ENCODE measurements around the gene CTNNA1. TPM values are rescaled to one million over a fixed set of nuclear protein-coding genes. Genes with fewer than 3 reads are reported as not detected.

The CTNNA1 gene
- polyA plus RNA-seq, 1 of the 3 experiments (the other 2 are of a cell fraction), result 130 TPM

GRCh38 chr5:138910546-138911185 lies 157.4 kb downstream of the CTNNA1 start:
- Histone ChIP-seq H3K9me2 (no peaks in the 10 kb centered on the region), H3K79me2 (ENCODE audit: insufficient read depth) (peaks cover 11% of the 10 kb centered on the region), H3K9me3 (no peaks in the 10 kb centered on the region), H2AFZ (ENCODE audit: low read depth) (no peak overlapping the region), H3K27ac (ENCODE audit: low read depth in 2 of 2, low read length in 1 of 2) (no peak overlapping the region), H3K36me3 (replicated peaks in 1 of 2; ENCODE audit: control insufficient read depth in 1 of 2, insufficient read depth in 2 of 2, low read length in 1 of 2) (peaks cover 17 to 66% of the 10 kb centered on the region in 2 experiments), H3F3A (replicated peaks; ENCODE audit: insufficient read depth) (peaks cover 4% of the 10 kb centered on the region), H3K4me1 (ENCODE audit: control insufficient read depth in 1 of 2, insufficient read depth in 2 of 2, low read depth in 1 of 2, low read length in 1 of 2) (no peaks in the 10 kb centered on the region), H3K4me3 (ENCODE audit: low read depth in 2 of 2, low read length in 1 of 2) (no peak overlapping the region), H4K20me1 (ENCODE audit: insufficient read depth) (peaks cover 16% of the 10 kb centered on the region), H3K27me3 (ENCODE audit: insufficient read depth) (no peaks in the 10 kb centered on the region), H3K9ac (no peak overlapping the region), H3K4me2 (no peak overlapping the region)
- no peak for DNase-seq
- ChIA-PET POLR2A (no interaction called here), CTCF (interaction anchor here (1.3 kb wide), 1 partner anchor 11 kb away, joined by 4 read pairs; no protein-coding TSS in a partner anchor)
- TF ChIP-seq CHD2 (IDR thresholded peaks at IDR 0.05; ENCODE audit: low read length, partially characterized antibody), result no peak
- TF ChIP-seq TAF1 (IDR thresholded peaks at IDR 0.05; ENCODE audit: borderline replicate concordance, low read depth, low read length), result no peak
- TF ChIP-seq ZBTB33 (IDR thresholded peaks at IDR 0.05; ENCODE audit: borderline replicate concordance, low read depth), result no peak
- no peak for TF ChIP-seq IRF3 (IDR thresholded peaks at IDR 0.05; ENCODE audit: low read depth, low read length)
- no peak for TF ChIP-seq FOXJ3 (CRISPR knock-in tag; IDR thresholded peaks at IDR 0.05)
- TF ChIP-seq JUND (IDR thresholded peaks at IDR 0.05), result no peak
- WGBS (ENCODE audit: low lambda C conversion rate), result 95% methylated on average over 7 of the region's 7 CpGs

- H3K4me3 ChIP-seq (ENCODE audit: low read depth in 2 of 2, low read length in 1 of 2), result no peak overlapping the region
- H3K27me3 ChIP-seq (ENCODE audit: insufficient read depth), result no peaks in the 10 kb centered on the region
- POLR2A ChIA-PET, result no interaction called here
- no peak overlapping the region for H3K4me2 ChIP-seq
- H3K27ac ChIP-seq (ENCODE audit: low read depth in 2 of 2, low read length in 1 of 2), result 0 out of 4 replicates have a peak overlapping the region, but pooled peaks of 1 of the 2 experiments have one; percentile 4
- H2AFZ ChIP-seq (ENCODE audit: low read depth), result no peak overlapping the region
- H3K9me2 ChIP-seq, result no peaks in the 10 kb centered on the region
- H3K9me3 ChIP-seq, result no peaks in the 10 kb centered on the region
- peaks cover 11 to 67% of the 10 kb centered on the region in 2 experiments for H3K36me3 ChIP-seq (replicated peaks in 1 of 2; ENCODE audit: control insufficient read depth in 1 of 2, insufficient read depth in 2 of 2, low read length in 1 of 2)
- H3K9ac ChIP-seq, result no peak overlapping the region
- peaks cover 18% of the 10 kb centered on the region for H3K79me2 ChIP-seq (ENCODE audit: insufficient read depth)
- CTCF ChIA-PET, result no interaction called here
- H4K20me1 ChIP-seq (ENCODE audit: insufficient read depth), result peaks cover 16% of the 10 kb centered on the region
- TF ChIP-seq TCF12 (IDR thresholded peaks at IDR 0.05), result peak; percentile 59; the same call in 1 of the 2 replicates
- no peak for TF ChIP-seq IRF3 (IDR thresholded peaks at IDR 0.05; ENCODE audit: low read depth, low read length)
- 0 out of 2 replicates have a peak, but pooled peaks have one; percentile 4 for TF ChIP-seq JUND (IDR thresholded peaks at IDR 0.05)
- peaks cover 4% of the 10 kb centered on the region for H3F3A ChIP-seq (replicated peaks; ENCODE audit: insufficient read depth)
- no peaks in the 10 kb centered on the region for H3K4me1 ChIP-seq (ENCODE audit: control insufficient read depth in 1 of 2, insufficient read depth in 2 of 2, low read depth in 1 of 2, low read length in 1 of 2)
- DNase-seq, result no peak
Observed at GRCh38 chr5:138911441-138911840, 158.2 kb downstream of the CTNNA1 start.

All from SK-N-SH (cell line).